IPS DF 4.7 (cell line): ENCODE measurements around the gene ZNF384.

Experiments
- DNase-seq: peaks from one replicate; pipeline ENCODE4 v3.0.0-alpha.2; 2013; ENCODE audit warnings: low spot score; ENCODE audit errors: extremely low read depth

ZNF384 gene

DNA sequence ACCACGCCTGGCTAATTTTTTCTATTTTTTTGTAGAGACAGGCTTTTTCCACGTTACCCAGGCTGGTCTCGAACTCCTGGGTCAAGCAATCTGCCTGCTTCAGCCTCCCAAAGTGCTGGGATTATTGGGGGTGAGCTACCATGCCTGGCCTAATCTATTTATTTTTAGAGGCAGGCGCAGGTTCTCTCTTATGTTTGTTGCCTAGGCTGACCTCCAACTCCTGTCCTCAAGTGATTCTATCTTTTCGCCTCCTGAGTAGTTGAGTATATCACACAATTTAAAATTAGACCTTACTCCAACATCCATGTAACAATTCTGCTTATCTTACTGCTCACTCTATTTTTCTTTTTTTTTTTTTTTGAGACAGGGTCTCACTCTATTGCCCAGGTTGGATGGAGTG, 35.2 kb downstream of the ZNF384 start:
- no peak for DNase-seq

- no peak for DNase-seq
These were observed 35.8 kb downstream of the ZNF384 start for GRCh38 chr12:6653342-6653741.

DNA sequence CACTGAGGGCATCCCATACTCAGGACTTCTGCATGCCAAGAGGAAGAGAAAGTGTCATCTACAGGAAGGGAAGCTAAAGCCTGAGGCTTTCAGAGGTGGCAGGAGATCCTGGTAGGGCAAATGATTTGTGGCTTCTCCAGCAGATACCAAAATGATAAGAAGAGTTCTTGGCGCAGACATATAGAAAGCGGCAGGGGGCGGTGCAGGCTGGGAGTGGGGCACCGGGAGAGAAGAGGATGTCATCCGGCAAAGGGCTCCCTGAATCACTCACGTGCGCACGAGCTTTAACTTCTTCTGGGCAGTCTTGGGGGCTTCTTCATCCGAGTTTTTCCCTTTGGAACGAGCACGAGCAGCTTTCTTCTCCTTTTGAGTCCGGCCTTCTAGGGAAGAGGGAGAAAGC, 36.8 kb downstream of the ZNF384 start:
- no peak for DNase-seq

GRCh38 chr12:6650832-6651231, 38.3 kb downstream of the ZNF384 start:
- no peak for DNase-seq

DNA sequence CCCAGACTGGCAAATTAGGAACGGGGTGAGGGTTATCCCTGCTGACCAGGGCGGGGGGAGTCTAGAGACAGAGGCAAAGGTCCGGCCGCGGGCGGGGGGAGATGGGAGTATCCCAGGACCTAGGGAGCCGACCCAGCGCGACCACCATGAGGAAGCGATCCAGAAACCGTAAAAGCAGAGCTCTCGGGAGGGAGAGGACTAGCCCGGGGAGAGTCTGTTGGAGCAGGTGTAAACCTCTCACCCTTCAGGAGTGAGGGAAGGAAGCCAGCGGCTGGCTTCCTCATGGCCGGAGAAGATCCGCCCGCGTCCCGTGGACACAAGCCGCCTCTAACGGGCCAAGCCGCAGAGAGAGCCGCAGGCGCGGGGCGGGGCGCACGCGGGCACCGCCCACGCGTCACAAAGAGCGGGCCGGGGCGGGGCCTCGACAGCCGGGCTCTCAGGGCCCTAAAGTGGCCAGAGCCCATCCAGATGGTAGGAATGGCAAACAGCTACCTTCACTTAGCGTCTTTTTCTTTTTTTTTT, 42.0 kb downstream of the ZNF384 start, which contains the start of gene ACRBP:
Gene ACRBP, minus strand, starts transcription at position 350 of the 522 bp plus-strand sequence. Its CDS starts 66 bp downstream, at position 284.
- no peak for DNase-seq

DNA sequence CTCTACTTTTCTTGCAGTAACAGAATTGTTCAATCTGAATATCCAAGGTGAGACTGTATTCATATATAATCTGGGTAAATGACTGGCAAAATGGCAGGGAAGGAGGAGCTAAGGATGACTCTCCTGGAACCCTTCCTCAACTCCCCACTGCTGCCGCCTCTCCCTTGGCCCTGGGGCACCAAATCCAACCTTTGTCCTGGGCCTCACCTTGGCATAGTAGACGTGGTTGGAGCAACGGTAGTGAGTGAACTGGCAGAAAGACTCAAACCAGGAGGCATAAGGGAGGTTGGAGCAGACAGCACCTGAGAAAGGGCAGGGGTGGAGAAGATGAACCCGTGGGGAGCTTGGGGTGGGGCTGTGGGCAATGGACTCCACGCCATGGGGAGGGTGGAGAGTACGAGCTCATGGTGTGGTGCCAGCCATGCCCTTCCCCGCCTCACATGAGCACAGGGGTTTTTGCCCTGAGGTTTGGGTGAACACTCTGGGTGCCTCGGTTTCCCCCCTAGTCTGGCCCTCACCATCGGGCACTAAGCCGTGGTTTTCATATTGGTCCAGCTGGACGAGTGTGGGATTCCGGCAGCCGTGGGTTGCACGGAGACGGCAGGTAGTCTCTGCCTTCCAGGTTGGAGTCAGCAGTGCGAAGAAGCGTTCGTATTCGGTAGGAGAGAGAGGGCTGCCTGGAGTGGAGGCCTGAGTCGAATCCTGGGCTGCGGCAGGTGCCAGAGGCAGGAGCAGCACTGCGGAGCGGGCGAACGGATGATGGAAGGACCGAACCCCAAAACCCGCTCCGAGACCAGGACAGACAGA, 42.7 kb downstream of the ZNF384 start:
- DNase-seq = no peak

- no peak for DNase-seq
These were observed 44.3 kb downstream of the ZNF384 start for GRCh38 chr12:6644903-6645302.

DNA sequence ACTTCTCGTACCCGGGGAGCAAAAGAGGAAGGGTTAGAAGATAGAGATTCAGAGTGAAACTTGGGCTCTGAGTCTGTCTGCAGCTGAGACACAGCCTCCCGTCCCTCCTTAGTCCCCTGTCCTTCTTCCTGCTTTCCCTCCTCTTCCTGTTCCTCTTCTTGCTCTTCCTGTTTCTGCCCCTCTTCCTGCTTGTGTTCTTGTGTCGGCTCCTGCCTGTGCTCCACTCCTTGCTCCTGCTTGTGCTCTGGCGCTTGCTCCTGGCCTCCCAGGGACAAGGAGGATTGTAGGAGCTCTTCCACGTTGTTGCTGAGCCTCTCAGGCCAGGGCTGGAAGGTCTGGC, 44.9 kb downstream of the ZNF384 start:
- no peak for DNase-seq

DNA sequence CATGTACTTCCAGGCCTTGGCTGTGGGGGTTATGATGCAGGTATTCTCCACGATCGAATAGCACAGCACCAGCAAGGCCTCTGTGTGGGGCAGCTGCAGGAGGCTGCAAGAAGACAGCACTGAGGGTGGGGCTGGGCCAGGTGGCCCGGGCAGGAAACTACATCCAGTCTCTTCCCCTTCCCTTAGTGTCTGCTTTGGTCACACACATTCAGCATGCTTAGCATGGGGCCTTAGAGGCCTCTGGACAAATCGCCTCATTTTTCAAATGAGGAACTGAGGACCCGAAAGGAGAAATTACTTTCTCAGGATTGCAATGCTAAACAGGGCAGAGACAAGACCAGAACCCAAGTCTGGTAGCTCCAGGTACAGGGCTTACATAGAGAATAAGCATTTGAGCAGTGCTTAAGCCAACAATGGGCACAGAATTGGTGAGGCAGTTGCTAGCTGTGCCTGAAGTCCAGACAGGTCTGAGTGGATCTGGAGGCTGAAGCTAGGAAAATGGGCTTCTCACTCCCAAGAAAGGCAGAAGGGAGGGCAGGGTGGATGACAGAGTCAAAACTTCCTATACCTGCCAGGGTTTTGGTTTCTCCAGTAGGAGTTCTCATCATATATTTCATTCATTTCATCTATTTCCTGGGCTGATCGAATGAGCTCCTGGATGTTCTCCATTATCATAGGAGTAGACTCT, 45.5 kb downstream of the ZNF384 start:
- no peak for DNase-seq

DNA sequence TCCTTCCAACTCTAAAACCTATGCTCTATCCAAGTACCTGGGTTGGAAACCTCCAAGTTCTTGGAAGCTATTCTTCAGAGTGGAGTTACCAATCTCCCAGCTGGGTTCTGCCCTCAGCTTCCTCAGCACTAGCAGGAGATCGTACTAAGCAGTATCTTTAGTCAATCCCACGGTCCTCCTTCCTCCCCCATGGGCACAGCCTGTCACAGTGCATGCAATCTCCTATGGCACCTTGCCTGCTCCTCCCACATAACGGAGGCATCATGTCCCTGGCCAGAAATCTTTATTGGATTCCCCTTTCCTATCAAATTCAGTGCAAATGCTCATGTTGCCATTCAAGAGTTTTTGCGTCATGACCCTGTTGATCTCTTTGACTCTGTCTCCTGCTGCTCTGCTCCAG, 48.0 kb downstream of the ZNF384 start:
- DNase-seq = no peak

GRCh38 chr12:6640497-6640896, 48.7 kb downstream of the ZNF384 start:
- no peak for DNase-seq

DNA sequence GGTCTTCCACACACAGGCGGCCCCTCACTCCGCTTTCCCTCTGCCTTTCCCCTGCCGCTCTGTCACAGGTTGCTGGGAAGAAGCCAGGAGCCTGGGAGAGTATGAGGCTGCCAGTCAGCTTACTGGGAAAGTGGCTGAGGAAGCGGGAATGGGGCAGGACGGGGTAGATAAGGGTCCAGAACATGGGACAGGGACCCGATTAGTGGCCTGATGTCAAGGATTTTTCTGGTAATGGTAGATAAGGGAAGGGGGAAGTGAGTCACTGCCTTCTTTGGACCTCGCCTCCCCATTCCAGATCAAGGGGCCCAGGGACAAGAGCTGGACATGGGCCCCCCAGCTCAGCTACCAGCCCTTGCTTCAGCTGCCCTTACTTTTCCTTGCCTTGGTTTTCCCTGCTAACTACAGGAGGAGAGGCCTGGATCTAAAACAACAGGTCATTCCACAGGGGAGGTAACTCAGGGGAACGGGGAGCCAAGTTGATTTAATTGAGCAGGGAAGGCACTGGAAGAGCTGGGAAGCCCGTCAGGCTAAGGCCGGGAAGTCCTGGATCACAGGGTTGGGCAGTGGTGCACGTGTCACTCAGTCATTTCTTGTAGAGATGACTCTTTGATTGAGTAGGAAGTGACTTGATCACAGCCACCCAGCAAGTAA, 49.9 kb downstream of the ZNF384 start:
- DNase-seq = no peak

GRCh38 chr12:6638305-6638704, 50.9 kb downstream of the ZNF384 start:
- DNase-seq = no peak

DNA sequence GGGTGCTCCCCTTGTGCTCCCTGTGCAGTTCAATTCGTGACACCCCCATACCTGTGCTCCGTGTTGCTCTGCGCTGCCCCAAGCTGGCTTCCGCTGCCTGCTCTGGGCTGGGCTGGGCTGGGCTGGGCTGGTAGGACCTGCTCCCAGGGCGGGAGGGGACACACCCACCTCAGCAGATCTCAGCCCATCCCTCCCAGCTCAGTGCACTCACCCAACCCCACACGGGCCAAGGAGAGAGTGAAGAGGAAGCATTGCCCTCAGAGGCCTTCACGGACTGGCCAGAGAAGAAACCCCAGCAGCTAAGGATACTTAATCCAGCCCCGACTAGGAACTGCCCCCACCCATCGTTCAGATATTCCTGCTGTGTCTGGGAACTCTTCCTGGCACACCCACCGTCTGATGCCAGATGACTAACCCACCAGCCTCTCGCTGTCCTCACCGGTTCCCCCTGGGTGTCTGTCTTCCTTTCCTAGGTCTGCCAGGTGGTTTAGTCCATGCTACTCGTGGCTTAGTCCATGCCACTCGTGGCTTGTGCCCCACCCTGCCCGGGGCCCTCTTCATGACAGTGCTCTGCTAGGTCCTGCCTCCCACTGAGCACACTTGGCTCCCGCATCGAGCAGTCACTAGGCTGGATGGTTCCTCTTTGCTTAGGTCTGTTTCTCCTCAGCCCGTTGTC, 53.2 kb downstream of the ZNF384 start, which contains the start of gene LPAR5:
Gene LPAR5, minus strand, starts transcription at position 104 of the 676 bp plus-strand sequence. CDS start 14,711 bp downstream, outside the sequence.
- no peak for DNase-seq

DNA sequence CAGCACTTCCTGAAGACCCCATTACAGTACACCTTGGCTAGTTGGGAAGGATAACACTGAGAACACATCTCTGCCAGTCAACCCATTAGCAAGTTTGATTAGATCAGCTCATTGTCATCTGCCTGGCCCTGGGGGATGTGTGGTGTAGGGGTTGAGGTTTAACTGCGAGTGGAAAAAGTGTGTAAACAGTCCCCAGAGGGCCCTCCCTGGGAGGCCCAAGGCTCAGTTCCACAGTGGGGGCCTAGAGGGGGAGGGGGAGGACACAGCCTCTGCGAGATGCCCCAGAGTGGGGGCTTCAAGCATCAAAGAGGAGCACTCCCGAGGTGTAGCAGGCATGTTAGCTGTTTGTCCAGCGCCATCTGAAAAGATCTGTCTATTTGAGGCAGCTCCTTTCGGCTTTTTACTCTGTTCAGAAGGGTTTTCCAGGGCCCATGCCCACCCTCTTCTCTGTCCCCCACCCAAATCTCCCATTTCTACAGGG, 53.8 kb downstream of the ZNF384 start:
- DNase-seq = no peak

GRCh38 chr12:6632026-6632983, 56.9 kb downstream of the ZNF384 start:
- no peak for DNase-seq

GRCh38 chr12:6631549-6631961, 57.6 kb downstream of the ZNF384 start:
- no peak for DNase-seq

DNA sequence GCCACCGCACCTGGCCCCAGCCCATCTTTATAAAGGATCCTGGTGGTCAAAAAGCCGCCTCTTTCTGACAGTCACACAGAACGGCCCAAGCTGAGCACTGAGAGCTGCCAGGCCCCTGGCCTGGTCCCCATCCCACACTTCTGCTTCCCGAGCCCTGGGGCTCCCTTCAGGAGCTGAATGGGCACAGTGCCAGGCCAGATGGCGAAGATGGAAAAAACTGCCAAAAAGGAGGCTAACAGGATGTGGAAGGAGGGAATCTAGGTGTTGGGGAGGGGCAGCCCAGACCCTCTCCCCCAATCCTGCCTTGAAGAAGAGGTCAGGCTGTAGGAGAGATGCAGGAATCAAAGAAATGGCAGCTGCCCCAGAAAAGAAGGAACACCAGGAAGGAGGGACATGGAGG, 58.4 kb downstream of the ZNF384 start:
- no peak for DNase-seq

DNA sequence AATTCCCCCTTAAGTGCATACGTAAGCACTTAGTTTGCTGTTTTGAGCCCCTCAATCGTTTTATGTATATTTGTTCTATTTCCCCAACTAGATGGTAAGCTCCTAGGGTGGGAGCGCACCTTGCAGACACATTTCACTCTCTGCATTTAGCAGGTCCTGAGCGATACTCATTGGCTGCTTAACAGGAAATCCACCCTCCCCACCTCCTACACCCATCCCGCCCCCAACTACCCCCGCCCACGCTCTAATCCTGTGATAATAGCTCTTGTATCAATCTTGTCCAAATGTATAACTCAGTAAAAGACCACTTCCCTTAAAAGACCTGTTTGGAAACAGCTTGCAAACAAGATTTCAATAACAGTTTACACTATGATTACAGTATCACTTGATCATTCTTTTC, 61.6 kb downstream of the ZNF384 start:
- DNase-seq = no peak

DNA sequence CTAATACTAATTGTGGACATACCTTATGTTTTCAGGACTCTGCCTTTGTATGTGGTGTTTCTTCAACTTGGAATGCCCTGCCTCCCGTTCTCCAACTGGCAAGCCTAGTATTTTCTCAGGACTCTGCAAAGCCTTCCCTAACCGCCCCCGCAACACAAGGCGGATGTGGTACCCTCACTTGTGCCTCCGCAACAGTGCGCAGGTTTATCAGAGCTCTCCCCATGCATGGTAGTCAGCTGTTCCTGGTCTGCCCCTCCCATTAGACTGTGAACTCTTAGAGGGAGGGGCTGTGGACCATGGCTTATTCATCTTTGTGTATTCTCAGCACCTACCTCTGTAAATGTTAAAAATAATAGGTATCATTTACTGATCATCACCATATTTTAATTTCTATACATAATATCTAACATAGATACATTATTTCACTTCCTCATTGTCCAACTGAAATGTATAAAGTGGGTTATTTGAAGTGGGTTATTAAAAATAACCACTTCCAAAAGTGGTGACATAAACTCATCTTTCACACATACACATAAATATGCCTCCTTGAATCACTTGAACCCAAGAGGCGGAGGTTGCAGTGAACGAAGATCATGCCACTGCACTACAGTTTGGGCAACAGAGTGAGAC, 62.4 kb downstream of the ZNF384 start:
- no peak for DNase-seq
